GM12891 (cell line): ENCODE data around the gene POLD4.

ENCODE experiments used
- DNase-seq: peaks from one replicate; pipeline ENCODE4 v3.0.0; 2011; ENCODE audit warnings: low spot score; ENCODE audit not compliant: insufficient read length
- FAIRE-seq: peaks from 2 replicates; lab custom pipeline; 2011; peaks lifted over from hg19 to GRCh38; lab: Jason Lieb, UNC
- PAX5 ChIP-seq: IDR thresholded peaks from 2 replicates; pipeline ENCODE4 v1.6.1; 2011; ENCODE audit warnings: low read length, moderate library complexity, mild to moderate bottlenecking; ENCODE audit not compliant: insufficient read depth, severe bottlenecking
- POLR2A ChIP-seq: IDR thresholded peaks from 2 replicates; pipeline ENCODE4 v1.6.1; 2011; ENCODE audit warnings: low read depth, low read length, control low read depth
- POLR2AphosphoS5 ChIP-seq: IDR thresholded peaks from 2 replicates; pipeline ENCODE4 v1.6.1; 2011; ENCODE audit warnings: low read depth, low read length, control low read depth
- POU2F2 ChIP-seq: IDR thresholded peaks from 2 replicates; pipeline ENCODE4 v1.6.1; 2011; ENCODE audit warnings: low read depth, mild to moderate bottlenecking, control low read depth, low read length, moderate library complexity
- SPI1 ChIP-seq: IDR thresholded peaks from 2 replicates; pipeline ENCODE4 v1.6.1; 2011; ENCODE audit warnings: low read depth, low read length, control low read depth
- TAF1 ChIP-seq: IDR thresholded peaks from 2 replicates; pipeline ENCODE4 v1.6.1; 2011; ENCODE audit warnings: low read depth, low read length, control low read depth

Gene POLD4

DNA sequence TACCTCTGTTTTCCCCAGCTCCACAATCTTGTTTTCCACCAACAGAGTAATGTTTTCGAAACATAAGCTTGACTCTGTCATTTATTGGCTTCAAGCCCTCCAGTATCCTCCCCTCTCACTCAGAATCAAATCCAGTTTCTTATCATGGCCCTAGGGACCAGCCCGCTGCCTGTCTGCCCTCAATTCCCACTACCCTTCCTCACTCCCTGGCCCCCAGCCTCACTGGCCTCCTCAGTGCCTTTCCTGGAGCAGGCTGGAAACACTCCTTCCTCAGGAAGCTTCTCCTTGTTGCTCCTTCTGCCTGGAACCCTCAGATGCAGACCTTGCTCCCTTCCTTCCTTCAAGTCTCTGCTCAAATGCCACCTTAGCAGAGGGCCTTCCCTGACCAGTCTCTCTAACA, 3.9 kb downstream of the POLD4 start:
- DNase-seq (no peak), FAIRE-seq (no peak)
- no peak for TF ChIP-seq SPI1
- TF ChIP-seq TAF1 = no peak
- no peak for TF ChIP-seq POLR2A
- TF ChIP-seq POU2F2 = no peak
- no peak for TF ChIP-seq PAX5
- TF ChIP-seq POLR2AphosphoS5 = no peak

DNA sequence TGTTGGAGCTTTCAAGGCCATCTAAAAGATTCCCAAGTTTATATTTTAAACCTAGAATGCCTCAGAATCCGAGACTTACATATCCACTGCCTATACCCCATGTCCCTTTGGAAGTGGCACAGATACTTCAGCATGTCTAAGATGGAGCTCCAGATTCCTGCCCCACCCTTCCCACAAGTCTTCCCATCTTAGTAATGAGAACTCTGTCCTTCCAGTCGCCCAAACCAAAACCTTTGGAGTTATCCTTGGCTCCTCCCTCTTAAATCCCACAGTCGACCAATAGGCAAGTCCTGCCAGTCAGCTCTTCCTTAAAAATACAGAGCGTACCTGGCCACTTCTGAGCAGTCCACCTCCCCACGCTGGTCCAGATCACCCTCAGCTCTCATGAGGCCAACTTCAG, 4.3 kb downstream of the POLD4 start:
- FAIRE-seq (no peak), DNase-seq (no peak)
- TF ChIP-seq POU2F2 (no peak), POLR2AphosphoS5 (no peak)

DNA sequence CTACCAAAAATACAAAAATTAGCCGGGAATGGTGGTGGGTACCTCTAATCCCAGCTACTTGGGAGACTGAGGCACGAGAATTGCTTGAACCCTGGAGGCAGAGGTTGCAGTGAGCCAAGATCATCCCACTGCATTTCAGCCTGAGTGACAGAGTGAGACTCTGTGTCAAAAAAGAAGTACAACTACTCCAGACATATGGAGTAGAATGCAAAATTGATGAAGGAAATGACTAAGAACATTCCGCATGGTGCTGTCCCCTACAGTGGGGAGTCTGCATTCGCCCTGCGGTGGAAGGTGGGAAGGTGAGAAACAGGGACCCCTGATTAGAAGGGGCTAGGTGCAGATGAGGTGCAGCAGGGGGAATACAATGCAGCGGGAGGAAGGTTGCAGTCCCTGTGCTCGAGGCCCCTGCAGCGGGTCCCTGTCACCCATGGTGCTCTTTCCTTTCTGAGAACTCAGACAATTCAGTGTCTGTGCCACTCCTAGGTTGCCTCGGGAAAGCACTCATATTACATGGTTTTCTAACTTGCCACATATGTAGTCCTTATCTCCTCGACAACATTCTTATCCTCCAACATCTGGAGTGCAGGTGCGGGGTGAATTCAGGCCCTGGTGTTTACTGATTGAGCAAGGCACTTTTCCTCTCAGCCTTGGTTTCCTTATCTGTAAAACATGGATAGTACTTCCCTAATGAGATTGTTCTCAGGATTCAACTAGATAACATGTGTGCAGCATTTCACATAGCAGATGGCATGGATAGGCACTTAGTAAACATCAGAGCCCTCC, 5.2 kb downstream of the POLD4 start:
- DNase-seq = no peak
- TF ChIP-seq SPI1 (no peak), POU2F2 (peak; percentile 78)
- no peak for FAIRE-seq

DNA sequence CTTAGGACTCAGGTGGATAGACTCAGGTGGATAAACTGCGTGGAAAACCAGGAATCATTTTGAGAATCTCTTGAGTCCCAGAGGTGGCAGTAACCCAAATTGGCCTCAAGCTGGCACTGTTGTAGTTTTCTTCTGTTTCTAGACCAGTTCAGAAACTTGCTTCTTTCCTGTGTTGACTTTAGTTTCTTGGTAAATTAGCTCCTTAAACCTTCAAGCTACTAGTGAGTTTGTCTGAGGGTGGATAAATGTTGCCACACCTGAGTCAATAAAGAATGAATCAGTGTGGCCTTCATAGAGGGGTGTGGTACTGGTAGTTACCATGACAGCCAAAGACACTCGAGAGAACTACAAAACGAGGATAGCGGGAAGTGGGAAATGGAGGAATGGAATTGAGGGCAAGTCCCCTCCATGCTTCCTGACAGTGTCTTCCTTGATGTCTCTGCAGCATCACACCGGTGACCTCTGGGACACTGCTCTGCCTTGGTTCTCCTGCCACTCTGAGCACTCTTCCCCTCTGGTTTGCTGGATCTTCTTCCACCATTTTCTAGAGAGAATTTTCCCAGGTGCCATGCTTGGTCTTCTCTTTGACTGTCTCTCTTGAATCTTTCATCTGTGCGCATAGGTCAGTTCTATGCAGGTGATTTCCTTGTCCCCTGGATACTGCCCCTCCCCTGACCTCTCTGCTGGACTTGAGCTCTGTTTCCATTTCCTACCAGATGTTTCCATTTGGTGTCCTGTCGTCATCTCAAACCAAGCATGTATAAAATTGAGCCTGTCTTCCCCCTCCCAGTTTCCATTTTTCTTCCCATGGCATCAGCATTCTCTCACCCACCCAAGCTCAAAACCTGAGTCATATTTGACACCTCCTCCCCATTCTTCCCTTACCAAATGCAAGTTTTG, 7.2 kb downstream of the POLD4 start:
- FAIRE-seq = no peak
- DNase-seq = no peak
- TF ChIP-seq TAF1 (no peak), PAX5 (no peak), POLR2AphosphoS5 (no peak)

DNA sequence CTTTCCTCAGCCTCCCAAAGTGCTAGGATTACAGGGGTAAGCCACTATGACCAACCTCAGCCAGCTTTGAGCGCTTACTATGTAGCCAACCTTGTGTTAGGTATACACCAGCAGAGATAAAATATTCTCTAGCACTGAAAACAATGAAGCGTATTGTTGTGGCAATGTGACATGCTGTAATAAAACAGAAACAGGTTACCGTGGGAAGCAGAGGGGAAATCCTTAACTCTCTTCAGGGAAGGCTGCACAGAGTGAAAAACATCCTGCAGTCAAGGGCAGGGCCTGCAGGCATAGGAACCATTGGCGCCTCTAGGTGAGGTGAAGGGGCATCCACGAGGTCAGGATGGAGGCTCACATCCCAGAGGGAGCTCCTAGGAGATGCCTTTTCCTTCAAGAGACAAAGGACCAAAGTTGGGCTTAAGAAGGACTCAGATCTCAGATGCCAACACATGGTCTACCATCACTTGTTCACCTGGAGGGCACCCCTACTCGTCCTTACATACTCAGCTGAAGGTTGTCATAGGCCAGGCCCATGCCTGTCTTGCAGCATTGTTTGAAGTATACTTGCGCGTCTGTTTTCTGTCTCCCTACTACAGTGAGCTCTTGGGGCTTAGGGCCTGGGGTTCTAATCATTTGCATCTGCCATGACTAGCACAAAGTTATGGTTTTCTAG, 8.0 kb downstream of the POLD4 start:
- no peak for FAIRE-seq
- no peak for DNase-seq
- TF ChIP-seq TAF1 (no peak), PAX5 (no peak)

DNA sequence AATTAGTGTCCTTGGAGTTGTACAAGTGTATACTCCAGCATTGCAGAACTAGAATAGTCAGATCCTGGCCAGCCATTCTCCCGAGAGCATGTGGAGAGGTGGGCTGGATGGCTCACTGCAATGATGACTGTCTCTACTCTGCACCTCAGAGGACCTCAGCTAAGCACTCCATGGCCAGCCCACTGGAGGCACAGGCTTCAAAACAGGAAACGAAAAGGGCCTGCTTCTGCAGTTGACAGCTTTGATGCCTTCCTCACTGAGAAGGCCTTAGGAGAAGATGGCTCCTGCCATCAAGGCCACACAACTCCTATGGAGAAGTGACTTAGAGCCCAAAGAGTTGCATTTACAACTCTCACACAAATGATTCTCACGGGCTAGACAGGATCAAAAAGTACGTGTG, 9.1 kb downstream of the POLD4 start:
- TF ChIP-seq POU2F2 = no peak
- peak; percentile 70 for TF ChIP-seq SPI1
- FAIRE-seq (peak; percentile 43), DNase-seq (no peak)

DNA sequence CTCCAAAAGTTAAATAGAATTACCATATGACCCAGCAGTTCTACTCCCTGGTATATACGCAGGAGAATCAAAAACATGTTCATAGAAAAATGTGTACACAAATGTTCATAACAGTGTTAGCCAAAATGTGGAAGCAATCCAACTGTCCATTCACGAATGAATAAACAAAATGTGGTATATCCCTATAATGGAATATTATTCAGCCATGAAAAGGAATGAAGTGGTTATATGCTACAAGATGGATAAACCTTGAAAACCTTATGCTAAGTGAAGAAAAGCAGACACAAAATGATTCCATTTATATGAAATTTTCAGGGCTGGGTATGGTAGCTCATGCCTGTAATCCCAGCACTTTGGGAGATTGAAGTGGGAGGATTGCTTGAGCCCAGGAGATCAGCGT, 16.1 kb downstream of the POLD4 start:
- TF ChIP-seq PAX5 (no peak), POU2F2 (no peak), TAF1 (no peak), POLR2A (no peak), POLR2AphosphoS5 (no peak), SPI1 (no peak)
- no peak for DNase-seq
- no peak for FAIRE-seq

DNA sequence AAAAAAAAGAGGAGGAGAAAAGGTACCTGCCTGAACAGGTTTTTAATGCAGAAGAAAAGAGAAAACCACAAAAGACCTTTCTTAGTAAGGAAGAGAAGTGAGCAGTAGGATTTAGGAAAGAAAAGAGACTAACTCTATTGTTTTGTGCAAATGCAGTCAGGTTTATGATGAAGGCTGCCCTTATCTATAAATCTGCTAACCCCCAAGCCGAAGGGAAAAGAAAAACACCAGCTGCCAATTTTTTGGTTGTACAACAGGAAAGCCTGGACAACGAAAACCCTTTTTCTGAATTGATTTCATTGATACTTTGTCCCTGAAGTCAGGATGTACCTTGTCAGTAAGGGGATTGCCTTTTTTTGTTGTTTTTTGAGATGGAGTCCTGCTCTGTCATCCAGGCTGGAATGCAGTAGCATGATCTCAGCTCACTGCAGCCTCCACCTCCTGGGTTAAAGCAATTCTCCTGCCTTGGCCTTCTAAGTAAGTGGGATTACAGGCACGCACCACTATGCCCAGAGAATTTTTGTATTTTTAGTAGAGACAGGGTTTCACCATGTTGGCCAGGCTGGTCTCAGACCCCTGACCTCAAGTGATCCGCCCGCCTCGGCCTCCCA, 21.2 kb downstream of the POLD4 start:
- DNase-seq (no peak), FAIRE-seq (no peak)
- TF ChIP-seq PAX5 (no peak), POLR2AphosphoS5 (no peak), TAF1 (no peak), SPI1 (no peak), POU2F2 (no peak), POLR2A (no peak)

DNA sequence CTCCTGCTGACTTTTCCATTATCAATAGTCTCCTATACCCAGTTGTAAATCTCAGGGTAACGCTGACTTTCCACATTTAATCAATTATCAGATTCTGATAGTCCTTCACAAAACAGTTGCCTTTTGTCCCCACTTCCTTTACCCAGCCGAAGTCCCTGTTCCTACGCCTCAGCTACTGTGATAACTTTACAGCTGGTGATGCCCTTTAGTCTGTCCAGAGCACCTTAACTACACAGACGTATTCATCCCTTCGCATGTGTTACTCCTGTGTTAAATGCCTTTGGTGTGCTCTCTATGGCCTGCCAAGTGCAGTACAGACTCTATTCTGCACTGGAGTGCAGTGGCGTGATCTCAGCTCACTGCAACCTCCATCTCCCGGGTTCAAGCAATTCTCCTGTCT, 29.8 kb downstream of the POLD4 start:
- DNase-seq (no peak), FAIRE-seq (no peak)
- TF ChIP-seq POU2F2 (no peak), TAF1 (no peak), POLR2A (no peak), POLR2AphosphoS5 (no peak), SPI1 (no peak), PAX5 (no peak)
